GM12878 (cell line): ENCODE measurements around the gene DDX10.

Experiments
- EP300 ChIP-seq, 2 experiments: fragments of 150-350 bp in 1 of 2; IDR thresholded peaks; 2 replicates each; pipeline ENCODE4 v1.6.1; 2011 to 2012; ENCODE audit warnings: low read depth in 2 of 2, low read length in 2 of 2, borderline replicate concordance in 1 of 2, improper control_type of control experiment in 1 of 2, inconsistent platforms in 1 of 2; ENCODE audit not compliant: control insufficient read depth in 1 of 2
- SIN3A ChIP-seq: IDR thresholded peaks from 2 replicates; pipeline ENCODE4 v1.6.1; 2012; ENCODE audit warnings: low read depth, low read length, improper control_type of control experiment

DNA sequence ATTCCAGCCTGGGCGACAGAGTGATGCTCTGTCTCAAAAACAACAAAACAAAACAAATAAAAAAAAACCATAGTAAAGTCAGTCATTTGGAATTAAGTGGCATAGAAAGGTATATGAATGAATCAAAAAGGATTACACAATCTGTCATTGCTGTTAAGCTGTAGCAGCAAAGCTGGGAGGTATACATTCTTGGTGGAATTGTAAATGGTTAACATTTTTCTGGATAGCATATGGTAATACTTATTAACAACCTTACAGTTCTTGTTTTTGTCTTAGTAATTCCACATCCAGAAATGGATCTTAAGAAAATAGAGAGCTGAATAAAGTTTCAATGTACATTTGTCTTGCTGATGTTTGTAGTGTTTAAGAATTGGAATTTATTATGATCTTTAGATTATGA, 30.0 kb downstream of the DDX10 start:
- TF ChIP-seq EP300 (IDR thresholded peaks at IDR 0.05; ENCODE audit: borderline replicate concordance in 1 of 2, control insufficient read depth in 1 of 2, low read depth in 2 of 2, low read length in 2 of 2) (no peak), SIN3A (no peak)
